A549 treated with ZK216348 at 1 μM for 4 hours (cell line): ENCODE data around the gene SDS. TPM values are rescaled to one million over a fixed set of nuclear protein-coding genes. Genes with fewer than 3 reads are reported as not detected.

ENCODE experiments used
- total RNA-seq: library from RNA; stranded (reverse); fragments of 200-300 nt; extraction: Qiagen RNA extraction; gene quantifications from 5 replicates; pipeline ENCODE4 v1.2.3, GENCODE V29; 2022; ENCODE audit warnings: low read depth

The SDS gene
- total RNA-seq, result 0.40 to 1.5 TPM (median 1.2 TPM) in 5 replicates

GRCh38 chr12:113403435-113404415 lies at the start of gene SDS:
Gene SDS, minus strand, starts transcription at chr12:113403887. Its CDS starts 4,179 bp downstream, at chr12:113399708.

GRCh38 chr12:113422030-113422885 lies 18.6 kb upstream of the SDS start, which contains the start of gene SDSL:
Gene SDSL, plus strand, starts transcription at chr12:113422380. Its CDS starts 5,603 bp downstream, at chr12:113427983.

GRCh38 chr12:113358381-113359132 lies 45.1 kb downstream of the SDS start, which contains the start of gene PLBD2:
Gene PLBD2, plus strand, starts transcription at chr12:113358587. Its CDS starts 14 bp downstream, at chr12:113358601.

Other genes starting within 250 kb of the SDS start
- gene DDX54, start 218.4 kb downstream of the SDS start, total RNA-seq, result 53.9 to 78.5 TPM (median 72.6 TPM) in 5 replicates
- gene RITA1, start 218.2 kb downstream of the SDS start, total RNA-seq, result 19.8 to 35.9 TPM (median 31.9 TPM) in 5 replicates
- 13.0 to 22.8 TPM (median 20.1 TPM) in 5 replicates for gene TPCN1, start 182.4 kb downstream of the SDS start, total RNA-seq
- 6.5 to 12.0 TPM (median 9.3 TPM) in 5 replicates for gene SLC8B1, start 68.8 kb downstream of the SDS start, total RNA-seq
- 22.3 to 42.1 TPM (median 34.4 TPM) in 5 replicates for gene PLBD2, start 45.3 kb downstream of the SDS start, total RNA-seq
- gene SDSL, start 18.5 kb upstream of the SDS start, total RNA-seq, result 17.6 to 33.8 TPM (median 26.2 TPM) in 5 replicates
- gene LHX5, start 68.0 kb upstream of the SDS start, total RNA-seq, result not detected in 5 replicates